GM11168 (cell line): ENCODE measurements around the gene NCLN.
"Not testable (repeated sequence)": the region's sequence is repeated elsewhere in the genome, so short reads cannot be mapped to it uniquely, and the experiment has no call there.

ENCODE experiments used
- in situ Hi-C: fragments of 300-500 bp; cut with MboI; formaldehyde crosslinking; loops from one replicate; pipeline ENCODE4 v1.12.0; 2022; ENCODE audit warnings: low sequenced_read_pairs; ENCODE audit not compliant: unreplicated experiment

NCLN gene

DNA sequence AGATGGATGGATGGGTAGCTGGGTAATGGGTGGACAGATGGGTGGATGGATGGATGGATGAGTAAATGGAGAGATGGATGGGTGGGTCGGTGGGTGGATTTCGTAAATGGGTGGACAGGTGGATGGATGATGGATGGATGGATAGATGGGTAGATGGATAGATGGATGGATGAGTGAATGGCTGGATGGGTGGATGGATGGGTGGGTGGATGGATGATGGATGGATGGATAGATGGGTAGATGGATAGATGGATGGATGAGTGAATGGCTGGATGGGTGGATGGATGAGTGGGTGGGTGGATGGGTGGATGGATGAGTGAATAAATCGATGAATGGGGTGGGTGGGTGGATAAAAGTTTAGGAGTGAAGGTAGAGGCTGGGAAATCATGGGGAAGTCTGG lies 31.3 kb upstream of the NCLN start:
- in situ Hi-C loops: not testable (repeated sequence)

DNA sequence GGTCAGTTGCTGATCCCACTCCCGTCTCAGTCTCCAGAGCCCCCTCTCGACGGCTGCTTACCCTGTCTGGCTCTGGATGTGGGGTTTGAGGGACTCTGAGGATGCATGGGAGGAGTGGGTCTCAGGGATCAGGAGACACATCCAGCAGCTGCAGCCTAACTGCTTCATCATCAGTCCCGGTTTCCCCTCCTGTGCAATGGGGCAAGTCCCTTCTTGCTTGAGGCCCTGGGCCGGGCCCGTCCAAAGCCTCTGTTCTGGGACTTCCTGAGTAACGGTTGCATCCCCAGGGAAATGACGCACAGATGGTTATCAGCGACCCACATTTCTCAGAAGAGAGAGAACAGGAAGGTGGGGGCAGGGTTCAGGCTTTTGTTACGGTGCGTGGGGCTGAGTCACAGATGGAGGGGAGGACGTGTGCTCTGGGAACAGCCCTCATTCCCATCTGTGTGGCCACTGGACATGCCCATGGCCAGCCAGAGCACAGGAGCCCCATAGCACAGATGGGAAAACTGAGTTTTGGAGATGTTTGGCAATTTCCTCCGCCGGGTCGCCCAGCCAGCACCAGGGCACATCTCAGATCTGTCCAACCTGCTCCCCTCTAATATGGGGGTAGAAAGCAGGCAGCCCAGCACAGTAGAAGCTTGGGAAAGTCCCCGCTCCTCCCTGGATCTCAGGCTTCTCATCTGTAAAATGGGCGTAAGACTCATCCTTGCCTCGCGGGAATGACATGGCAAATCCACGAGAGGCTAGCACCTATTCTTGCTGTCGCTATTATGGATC lies 30.6 kb upstream of the NCLN start:
- in situ Hi-C loops: no loop called here

DNA sequence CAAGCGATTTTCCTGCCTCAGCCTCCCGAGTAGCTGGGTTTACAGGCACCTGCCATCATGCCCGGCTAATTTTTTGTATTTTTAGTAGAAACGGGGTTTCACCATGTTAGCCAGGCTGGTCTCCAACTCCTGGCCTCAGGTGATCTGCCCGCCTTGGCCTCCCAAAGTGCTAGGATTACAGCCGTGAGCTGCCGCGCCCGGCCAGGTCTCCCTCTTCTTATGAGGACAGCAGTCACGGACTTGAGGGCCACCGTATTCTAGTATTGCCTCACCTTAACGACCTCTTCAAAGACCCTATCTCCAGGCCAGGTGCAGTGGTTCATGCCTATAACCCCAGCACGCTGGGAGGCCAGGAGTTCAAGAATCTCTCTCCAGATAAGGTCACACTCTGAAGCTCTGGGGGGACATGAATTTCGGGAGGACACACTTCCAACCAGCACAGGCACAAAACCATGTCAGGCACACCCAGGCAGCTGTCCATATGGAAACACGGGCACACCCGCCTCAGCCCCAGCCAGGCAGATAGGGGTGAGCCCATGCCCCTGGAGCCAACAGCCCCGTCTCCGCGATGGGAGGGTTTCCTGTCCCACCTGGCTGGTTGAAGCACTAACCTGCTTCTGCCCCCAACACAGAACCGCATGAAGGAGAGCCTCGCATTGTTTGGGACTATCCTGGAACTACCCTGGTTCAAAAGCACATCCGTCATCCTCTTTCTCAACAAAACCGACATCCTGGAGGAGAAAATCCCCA lies 28.5 kb upstream of the NCLN start:
- in situ Hi-C loops: no loop called here

DNA sequence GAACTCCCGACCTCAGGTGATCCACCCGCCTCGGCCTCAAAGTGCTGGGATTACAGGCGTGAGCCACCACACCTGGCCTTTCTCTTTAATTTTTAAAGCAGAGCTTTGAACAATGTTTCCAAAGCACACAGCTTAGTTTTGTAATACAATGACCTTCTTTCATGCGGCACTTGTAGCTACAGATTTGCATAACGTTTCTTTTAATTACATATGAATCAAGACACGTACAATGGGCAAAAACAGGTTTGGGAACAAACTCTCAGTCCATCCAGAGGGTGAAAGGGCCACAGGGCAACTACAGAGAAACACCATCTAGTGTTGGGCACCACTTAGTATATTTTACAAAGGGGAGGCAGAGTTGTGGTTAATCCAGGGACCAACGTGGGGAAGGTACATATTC lies 26.2 kb upstream of the NCLN start:
- in situ Hi-C loops: no loop called here

DNA sequence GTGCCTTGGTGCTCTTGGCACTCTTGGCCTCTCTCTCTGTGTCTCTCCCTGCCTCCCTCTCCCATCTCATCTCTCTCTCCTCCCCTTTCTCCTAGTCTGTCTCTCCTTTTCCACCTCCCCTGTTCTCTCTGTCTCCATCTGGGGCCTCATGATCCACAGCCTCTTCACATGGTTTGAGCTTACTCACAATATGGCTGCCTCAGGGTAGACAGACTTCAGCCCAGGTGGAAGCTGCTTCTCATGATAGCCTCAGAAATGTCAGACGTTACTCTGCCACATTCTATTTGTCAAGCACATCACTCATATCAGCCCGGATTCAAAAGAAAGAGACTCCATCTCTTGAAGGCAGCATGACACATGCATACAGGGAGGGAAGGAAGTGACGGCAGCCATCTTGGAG lies 25.5 kb upstream of the NCLN start:
- in situ Hi-C loops: no loop called here

DNA sequence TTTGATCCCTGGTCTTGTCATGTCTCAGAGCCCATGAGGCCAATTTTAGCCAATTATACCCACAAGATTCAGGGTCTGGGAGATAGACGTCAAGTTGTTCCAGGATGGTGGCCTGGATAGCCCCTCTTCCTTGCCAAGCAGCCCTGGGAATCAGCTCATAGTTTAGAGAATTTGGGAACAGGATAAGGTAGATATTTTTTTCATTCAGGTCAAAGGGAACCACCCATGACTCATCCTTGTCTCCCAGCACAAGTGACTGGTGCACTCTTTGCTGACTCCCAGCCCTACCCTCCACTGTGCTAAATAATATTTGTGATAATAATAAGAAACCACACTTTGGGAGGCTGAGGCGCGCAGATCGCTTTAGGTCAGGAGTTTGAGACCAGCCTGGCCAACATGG lies 24.3 kb upstream of the NCLN start:
- in situ Hi-C loops: no loop called here

DNA sequence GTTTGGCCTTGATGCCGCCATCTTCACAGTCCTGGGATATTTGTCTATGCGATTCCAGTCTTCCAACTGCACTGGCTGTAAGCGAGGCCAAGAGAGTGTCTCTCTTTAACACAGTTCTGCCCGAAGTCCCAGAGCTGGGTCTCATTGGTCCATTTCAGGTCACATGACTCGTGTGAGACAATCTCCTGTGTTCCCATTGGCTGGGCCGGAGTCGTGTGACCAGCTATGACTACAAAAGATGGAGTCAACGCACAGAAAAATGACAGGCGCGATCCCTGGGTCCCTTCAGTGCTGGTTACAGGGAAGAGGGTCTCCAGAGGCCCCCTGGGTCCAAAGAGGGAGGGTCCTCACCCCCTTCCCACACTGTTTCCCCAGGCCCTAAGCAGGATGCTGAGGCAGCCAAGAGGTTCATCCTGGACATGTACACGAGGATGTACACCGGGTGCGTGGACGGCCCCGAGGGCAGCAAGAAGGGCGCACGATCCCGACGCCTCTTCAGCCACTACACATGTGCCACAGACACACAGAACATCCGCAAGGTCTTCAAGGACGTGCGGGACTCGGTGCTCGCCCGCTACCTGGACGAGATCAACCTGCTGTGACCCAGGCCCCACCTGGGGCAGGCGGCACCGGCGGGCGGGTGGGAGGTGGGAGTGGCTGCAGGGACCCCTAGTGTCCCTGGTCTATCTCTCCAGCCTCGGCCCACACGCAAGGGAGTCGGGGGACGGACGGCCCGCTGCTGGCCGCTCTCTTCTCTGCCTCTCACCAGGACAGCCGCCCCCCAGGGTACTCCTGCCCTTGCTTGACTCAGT lies 23.1 kb upstream of the NCLN start:
- in situ Hi-C loops: no loop called here

DNA sequence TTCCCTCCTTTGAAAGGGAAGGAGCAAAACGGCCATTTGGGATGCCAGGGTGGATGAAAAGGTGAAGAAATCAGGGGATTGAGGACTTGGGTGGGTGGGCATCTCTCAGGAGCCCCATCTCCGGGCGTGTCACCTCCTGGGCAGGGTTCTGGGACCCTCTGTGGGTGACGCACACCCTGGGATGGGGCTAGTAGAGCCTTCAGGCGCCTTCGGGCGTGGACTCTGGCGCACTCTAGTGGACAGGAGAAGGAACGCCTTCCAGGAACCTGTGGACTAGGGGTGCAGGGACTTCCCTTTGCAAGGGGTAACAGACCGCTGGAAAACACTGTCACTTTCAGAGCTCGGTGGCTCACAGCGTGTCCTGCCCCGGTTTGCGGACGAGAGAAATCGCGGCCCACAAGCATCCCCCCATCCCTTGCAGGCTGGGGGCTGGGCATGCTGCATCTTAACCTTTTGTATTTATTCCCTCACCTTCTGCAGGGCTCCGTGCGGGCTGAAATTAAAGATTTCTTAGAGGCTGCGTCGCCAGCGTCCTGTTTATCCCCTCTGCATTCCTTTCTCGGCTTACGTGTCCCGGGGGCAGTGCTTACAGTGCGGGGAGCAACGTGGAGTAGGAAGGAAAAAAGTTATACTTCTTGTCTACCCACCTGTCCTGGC lies 22.4 kb upstream of the NCLN start:
- in situ Hi-C loops: no loop called here

DNA sequence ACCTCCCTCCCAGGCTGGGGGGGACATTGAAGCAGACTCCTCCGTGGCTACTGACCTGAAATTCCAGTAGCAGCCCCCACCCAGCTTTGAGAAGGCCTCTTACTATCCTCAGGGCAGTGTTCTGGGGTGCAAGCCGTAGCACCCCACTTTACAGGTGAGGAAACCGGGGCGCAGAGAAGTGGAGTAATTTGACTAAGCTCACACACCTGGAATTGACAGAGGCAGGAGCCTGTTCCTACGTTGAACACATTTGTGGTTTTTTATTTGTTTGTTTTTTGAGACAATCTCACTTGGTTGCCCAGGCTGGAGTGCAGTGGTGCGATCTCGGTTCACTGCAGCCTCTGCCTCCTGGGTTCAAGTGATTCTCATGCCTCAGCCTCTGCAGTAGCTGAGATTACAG lies 21.8 kb upstream of the NCLN start:
- in situ Hi-C loops: no loop called here

DNA sequence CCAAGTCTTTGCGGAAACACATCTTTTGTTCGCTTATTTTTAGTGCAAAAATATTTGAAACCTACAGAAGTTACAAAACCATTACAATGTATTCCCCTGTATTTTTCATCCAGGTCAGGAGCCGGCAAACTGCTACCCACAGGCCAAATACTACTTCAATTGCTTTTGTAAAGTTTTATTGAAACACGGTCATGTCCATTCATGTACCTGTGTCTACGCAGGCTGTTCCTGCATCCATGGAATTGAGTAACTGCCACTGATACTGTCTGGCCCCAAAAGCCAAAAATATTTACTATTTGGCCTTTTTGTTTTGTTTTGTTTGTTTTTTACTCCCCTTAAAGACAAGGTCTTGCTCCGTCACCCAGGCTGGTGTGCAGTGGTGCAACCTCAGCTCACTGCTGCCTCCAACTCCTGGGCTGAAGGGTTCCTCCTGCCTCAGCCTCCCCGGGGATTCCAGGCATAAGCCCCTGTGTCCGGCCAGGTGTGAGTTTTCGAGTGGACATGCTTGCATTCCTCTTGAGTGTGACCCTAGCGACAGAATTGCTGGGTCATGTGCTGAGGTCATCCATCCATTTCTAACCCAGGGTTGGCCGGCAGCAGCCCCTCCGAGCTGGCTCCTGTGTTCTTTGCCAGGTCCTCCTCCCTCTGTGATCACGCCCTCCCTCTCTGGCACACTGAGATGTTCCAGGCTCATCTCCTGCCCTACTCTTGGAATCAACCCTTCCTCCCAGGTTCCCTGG lies 18.0 kb upstream of the NCLN start:
- in situ Hi-C loops: no loop called here

DNA sequence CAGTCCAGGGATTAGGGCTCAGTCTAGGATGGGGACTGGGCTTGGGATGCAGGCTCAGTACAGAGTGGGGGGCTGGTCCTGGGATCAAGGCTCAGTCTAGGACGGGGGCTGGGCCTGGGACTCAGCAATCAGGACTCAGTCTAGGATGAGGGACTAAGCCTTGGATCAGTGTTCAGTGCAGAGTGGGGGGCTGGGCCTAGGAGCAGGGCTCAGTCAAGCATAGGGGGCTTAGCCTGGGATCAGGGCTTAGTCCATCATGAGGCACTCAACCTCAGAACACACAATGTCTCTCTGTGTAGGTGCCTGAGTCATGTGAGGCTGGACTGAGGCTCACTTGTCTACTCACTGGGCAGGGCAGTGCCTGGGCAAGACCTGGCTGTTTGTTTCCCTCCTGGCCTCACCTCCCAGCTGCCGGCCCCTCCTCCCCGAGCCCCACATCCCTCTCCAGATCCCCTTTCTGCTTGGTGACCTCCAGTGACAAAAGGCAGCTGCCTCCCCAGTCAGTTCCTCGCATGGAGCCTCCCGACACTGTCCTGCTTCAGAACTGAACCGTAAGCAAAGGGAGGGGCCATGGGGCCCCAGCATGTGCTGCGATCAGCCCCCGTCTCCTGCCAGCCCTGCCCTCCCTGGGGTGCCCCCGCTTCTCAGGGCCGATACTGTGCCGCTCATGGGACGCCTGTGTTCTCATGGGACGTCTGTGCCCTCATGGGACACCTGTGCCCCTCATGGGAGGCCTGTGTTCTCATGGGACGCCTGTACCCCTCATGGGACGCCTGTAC lies 13.6 kb upstream of the NCLN start:
- in situ Hi-C loops: no loop called here

DNA sequence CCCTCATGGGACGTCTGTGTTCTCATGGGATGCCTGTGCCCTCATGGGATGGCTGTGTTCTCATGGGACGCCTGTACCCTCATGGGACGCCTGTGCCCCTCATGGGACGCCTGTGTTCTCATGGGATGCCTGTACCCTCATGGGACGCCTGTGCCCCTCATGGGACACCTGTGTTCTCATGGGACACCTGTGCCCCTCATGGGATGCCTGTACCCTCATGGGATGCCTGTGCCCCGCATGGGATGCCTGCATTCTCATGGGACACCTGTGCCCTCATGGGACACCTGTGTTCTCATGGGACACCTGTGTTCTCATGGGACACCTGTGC lies 13.1 kb upstream of the NCLN start:
- in situ Hi-C loops: not testable (repeated sequence)

DNA sequence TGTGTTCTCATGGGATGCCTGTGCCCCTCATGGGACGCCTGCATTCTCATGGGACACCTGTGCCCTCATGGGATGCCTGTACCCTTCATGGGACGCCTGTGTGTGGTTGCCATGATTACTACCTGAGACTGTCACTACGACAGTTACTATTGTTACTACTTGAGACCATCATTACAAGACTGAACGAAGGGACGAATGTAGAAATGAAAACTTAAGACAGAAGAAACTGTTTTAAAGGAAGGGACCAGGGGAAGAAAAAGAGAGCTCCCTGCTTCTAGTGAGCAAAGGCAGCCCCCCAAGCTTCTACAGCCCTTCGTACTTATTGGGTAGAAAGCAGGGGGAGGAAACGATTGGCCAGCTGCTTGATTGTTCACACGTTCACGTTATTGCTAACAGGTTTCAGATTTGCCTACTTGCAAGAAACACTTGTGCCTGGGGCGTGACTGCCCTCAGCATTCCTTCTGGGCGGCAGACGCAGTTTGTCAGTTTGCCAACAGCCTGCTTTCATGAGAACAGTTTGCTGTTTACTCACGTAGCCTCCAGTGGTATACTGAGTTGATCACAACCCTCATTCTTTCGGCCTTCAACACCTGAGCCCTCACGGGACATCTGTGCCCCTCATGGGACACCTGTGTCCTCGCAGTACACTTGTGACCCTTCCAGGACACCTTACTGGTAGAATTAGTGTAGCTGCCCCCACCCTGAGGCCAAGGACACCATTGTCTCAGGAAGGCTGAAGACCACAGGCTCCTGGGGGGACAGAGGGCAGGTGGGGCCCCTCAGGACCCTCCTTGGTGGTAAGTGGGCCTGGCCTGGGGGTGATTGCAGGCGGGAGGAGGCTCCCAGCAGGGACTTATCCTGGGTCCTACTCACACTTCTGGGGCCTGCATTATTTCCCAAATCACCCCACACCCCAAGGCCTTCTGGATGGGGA lies 9.7 kb upstream of the NCLN start:
- in situ Hi-C loops: no loop called here

DNA sequence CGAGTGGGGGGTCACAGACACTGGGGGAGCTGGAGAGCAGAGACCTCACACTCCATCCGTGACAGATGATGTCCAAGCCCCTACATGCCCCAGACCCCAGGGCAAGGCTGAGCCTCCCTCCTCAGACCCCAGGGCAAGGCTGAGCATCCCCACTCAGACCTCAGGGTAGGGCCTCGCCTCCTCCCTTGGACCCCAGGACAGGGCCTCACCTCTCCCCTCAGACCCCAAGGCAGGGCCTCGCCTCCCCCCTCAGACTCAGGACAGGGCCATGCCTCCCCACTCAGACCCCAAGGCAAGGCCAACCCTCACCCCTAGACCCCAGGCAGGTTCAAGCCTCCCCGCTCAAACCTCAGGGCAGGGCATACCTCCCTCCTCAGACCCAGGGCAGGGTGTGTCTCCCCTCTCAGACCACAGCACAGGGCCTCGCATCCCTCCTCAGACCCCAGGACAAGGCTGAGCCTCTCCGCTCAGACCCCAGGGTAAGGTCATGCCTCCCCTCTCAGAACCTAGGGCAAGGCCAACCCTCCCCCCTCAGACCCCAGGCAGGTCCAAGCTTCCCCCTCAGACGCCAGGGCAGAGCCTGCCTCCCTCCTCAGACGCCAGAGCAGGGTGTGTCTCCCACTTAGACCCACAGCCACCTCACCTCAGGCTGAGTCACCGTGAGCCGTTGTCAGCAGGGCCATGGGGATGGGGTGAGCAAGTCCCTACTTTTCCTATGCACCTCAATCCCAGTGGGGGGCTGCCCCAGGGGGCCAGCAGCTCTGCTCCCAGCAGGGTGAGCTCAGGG lies 8.8 kb upstream of the NCLN start:
- in situ Hi-C loops: no loop called here

DNA sequence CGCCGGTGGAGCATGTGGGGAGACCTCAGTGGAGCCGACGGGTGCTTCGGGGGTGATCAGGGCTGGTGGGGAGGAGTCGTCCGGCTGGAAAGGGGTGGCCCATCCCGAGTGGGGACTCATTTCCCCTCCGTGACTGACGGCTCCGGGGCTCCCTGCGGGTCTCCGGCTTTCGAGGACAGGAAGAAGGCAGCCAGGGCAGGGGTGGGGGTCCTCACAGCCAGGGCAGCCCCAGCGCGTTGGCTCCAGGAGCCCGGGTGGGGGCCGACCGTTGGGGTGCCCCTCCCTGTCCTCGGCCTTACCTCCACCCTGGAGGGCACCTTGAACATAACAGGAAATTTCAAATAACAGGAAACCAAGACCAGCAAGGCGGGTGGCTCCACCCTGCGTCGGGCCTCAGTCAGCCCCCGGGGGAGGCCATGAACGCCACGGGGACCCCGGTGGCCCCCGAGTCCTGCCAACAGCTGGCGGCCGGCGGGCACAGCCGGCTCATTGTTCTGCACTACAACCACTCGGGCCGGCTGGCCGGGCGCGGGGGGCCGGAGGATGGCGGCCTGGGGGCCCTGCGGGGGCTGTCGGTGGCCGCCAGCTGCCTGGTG lies 7.3 kb upstream of the NCLN start, which contains the start of gene S1PR4:
Gene S1PR4, plus strand, starts transcription at position 393 of the 596 bp plus-strand sequence. Its CDS starts 24 bp downstream, at position 417.
- in situ Hi-C loops: no loop called here

DNA sequence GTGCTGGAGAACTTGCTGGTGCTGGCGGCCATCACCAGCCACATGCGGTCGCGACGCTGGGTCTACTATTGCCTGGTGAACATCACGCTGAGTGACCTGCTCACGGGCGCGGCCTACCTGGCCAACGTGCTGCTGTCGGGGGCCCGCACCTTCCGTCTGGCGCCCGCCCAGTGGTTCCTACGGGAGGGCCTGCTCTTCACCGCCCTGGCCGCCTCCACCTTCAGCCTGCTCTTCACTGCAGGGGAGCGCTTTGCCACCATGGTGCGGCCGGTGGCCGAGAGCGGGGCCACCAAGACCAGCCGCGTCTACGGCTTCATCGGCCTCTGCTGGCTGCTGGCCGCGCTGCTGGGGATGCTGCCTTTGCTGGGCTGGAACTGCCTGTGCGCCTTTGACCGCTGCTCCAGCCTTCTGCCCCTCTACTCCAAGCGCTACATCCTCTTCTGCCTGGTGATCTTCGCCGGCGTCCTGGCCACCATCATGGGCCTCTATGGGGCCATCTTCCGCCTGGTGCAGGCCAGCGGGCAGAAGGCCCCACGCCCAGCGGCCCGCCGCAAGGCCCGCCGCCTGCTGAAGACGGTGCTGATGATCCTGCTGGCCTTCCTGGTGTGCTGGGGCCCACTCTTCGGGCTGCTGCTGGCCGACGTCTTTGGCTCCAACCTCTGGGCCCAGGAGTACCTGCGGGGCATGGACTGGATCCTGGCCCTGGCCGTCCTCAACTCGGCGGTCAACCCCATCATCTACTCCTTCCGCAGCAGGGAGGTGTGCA lies 6.6 kb upstream of the NCLN start:
- in situ Hi-C loops: no loop called here
